ENCODE data around the gene CD3D.

DNA sequence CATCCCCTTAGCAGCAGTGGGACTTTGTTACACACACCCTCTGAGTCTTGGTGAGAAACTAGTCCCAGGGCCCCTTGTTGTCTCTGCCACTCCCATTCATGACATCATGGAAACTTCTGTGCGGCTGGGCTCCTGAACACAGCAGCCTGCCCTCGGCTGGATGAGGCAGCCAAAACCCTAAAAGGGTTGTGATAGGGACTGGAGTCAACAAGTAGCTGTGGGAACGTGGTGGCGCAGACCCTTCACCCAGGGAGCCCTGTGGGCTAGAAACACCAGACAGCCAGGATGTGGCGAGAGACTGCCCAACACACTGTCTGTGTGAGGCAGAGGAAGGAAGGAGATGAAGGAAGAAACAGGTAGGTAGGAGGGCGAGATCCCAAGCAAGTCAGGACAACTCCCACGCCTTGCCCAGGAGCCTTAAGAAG is 3.9 kb downstream of the CD3D start:
- TF ChIP-seq POLR2A (IDR thresholded peaks at IDR 0.05) (no peak), EP300 (IDR thresholded peaks at IDR 0.05) (no peak)
- TF ChIP-seq, protein P1, sequence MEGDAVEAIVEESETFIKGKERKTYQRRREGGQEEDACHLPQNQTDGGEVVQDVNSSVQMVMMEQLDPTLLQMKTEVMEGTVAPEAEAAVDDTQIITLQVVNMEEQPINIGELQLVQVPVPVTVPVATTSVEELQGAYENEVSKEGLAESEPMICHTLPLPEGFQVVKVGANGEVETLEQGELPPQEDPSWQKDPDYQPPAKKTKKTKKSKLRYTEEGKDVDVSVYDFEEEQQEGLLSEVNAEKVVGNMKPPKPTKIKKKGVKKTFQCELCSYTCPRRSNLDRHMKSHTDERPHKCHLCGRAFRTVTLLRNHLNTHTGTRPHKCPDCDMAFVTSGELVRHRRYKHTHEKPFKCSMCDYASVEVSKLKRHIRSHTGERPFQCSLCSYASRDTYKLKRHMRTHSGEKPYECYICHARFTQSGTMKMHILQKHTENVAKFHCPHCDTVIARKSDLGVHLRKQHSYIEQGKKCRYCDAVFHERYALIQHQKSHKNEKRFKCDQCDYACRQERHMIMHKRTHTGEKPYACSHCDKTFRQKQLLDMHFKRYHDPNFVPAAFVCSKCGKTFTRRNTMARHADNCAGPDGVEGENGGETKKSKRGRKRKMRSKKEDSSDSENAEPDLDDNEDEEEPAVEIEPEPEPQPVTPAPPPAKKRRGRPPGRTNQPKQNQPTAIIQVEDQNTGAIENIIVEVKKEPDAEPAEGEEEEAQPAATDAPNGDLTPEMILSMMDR (IDR thresholded peaks at IDR 0.05), result no peak
